Esophagus squamous epithelium (tissue), 4 donors: ENCODE results near the gene KRT72.

Experiments used
- CTCF ChIP-seq, 6 experiments: fragments of 450-650 bp in 4 of 6; fragments of 200-600 bp in 2 of 6; sonication (generic) in 2 of 6; IDR thresholded peaks; one replicate each; pipeline ENCODE4 v1.5.1; 2016 to 2019; ENCODE audit warnings: antibody characterized with exemption in 6 of 6, mild to moderate bottlenecking in 4 of 6, moderate library complexity in 4 of 6
- POLR2A ChIP-seq, 4 donors: fragments of 450-650 bp; IDR thresholded peaks; one replicate each; pipeline ENCODE4 v1.6.1; 2017; ENCODE audit warnings: antibody characterized with exemption in 4 of 4, mild to moderate bottlenecking in 4 of 4, moderate library complexity in 3 of 4

GRCh38 chr12:52577316-52577715 lies 23.9 kb downstream of the KRT72 start:
- TF ChIP-seq CTCF (IDR thresholded peaks at IDR 0.05) (no peak), POLR2A (IDR thresholded peaks at IDR 0.05) (no peak)
